Trophoblast cell (in vitro differentiated cells and primary cell): ENCODE measurements around the gene FASN.
A peak's percentile ranks its signal among the peaks of the same experiment; 100 is the strongest.

Experiments used
- DNase-seq, 2 donors: peaks; one replicate each; pipeline ENCODE4 v3.0.0-alpha.2; 2016
- H2AFZ ChIP-seq: 2 replicates; pipeline ENCODE4 v1.6.1; 2013; ENCODE audit warnings: low read length, moderate library complexity, mild to moderate bottlenecking; ENCODE audit not compliant: insufficient read depth, poor library complexity
- H2AK5ac ChIP-seq: 2 replicates; pipeline ENCODE4 v1.6.1; 2013; ENCODE audit warnings: mild to moderate bottlenecking, low read length
- H2BK120ac ChIP-seq: 2 replicates; pipeline ENCODE4 v1.6.1; 2013; ENCODE audit warnings: low read length, mild to moderate bottlenecking, moderate library complexity; ENCODE audit not compliant: insufficient read depth, poor library complexity
- H2BK12ac ChIP-seq: 2 replicates; pipeline ENCODE4 v1.6.1; 2013; ENCODE audit warnings: mild to moderate bottlenecking, low read length, moderate library complexity
- H2BK5ac ChIP-seq: 2 replicates; pipeline ENCODE4 v1.6.1; 2013; ENCODE audit warnings: low read length, low read depth, moderate library complexity, mild to moderate bottlenecking; ENCODE audit not compliant: poor library complexity
- H3K14ac ChIP-seq: 2 replicates; pipeline ENCODE4 v1.6.1; 2013; ENCODE audit warnings: mild to moderate bottlenecking, low read length
- H3K18ac ChIP-seq: 2 replicates; pipeline ENCODE4 v1.6.1; 2013; ENCODE audit warnings: mild to moderate bottlenecking, low read length
- H3K23ac ChIP-seq: 2 replicates; pipeline ENCODE4 v1.6.1; 2013; ENCODE audit warnings: low read length
- H3K27ac ChIP-seq: 2 replicates; pipeline ENCODE4 v1.5.1; 2013; ENCODE audit warnings: low read depth, mild to moderate bottlenecking, inconsistent platforms, low read length, moderate library complexity
- H3K27me3 ChIP-seq: 2 replicates; pipeline ENCODE4 v1.6.1; 2013; ENCODE audit warnings: inconsistent platforms, mild to moderate bottlenecking, low read length, moderate library complexity; ENCODE audit not compliant: insufficient read depth
- H3K36me3 ChIP-seq, 2 experiments: 1 replicate in 1 of 2; 2 replicates in 1 of 2; pipeline ENCODE4 v1.6.1; 2013; ENCODE audit warnings: low read length in 2 of 2, mild to moderate bottlenecking in 2 of 2, moderate library complexity in 1 of 2; ENCODE audit not compliant: insufficient read depth in 2 of 2, control insufficient read depth in 1 of 2
- H3K4ac ChIP-seq: 2 replicates; pipeline ENCODE4 v1.6.1; 2013; ENCODE audit warnings: low read depth, mild to moderate bottlenecking, low read length, moderate library complexity
- H3K4me1 ChIP-seq, 2 experiments: 1 replicate in 1 of 2; 2 replicates in 1 of 2; pipeline ENCODE4 v1.6.1; 2013; ENCODE audit warnings: low read length in 2 of 2, mild to moderate bottlenecking in 2 of 2, moderate library complexity in 1 of 2; ENCODE audit not compliant: insufficient read depth in 2 of 2, control insufficient read depth in 1 of 2
- H3K4me2 ChIP-seq: 2 replicates; pipeline ENCODE4 v1.6.1; 2013; ENCODE audit warnings: inconsistent platforms, mild to moderate bottlenecking, low read length, moderate library complexity
- H3K4me3 ChIP-seq: 2 replicates; pipeline ENCODE4 v1.5.1; 2013; ENCODE audit warnings: mild to moderate bottlenecking, low read depth, low read length, inconsistent platforms
- H3K79me1 ChIP-seq: one replicate; pipeline ENCODE4 v1.6.1; 2013; ENCODE audit warnings: low read length
- H3K79me2 ChIP-seq: 2 replicates; pipeline ENCODE4 v1.6.1; 2013; ENCODE audit warnings: low read length, mild to moderate bottlenecking; ENCODE audit not compliant: control insufficient read depth, insufficient read depth, poor library complexity
- H3K9ac ChIP-seq: 2 replicates; pipeline ENCODE4 v1.6.1; 2013; ENCODE audit warnings: mild to moderate bottlenecking, low read length
- H3K9me3 ChIP-seq: 2 replicates; pipeline ENCODE4 v1.6.1; 2013; ENCODE audit warnings: low read depth, mild to moderate bottlenecking, control low read depth, inconsistent platforms, low read length; ENCODE audit not compliant: insufficient read depth
- H4K12ac ChIP-seq: 2 replicates; pipeline ENCODE4 v1.6.1; 2013; ENCODE audit warnings: low read depth, mild to moderate bottlenecking, low read length, moderate library complexity
- H4K8ac ChIP-seq: 2 replicates; pipeline ENCODE4 v1.6.1; 2013; ENCODE audit warnings: low read depth, mild to moderate bottlenecking, low read length, moderate library complexity
- H4K91ac ChIP-seq: one replicate; pipeline ENCODE4 v1.6.1; 2013; ENCODE audit warnings: low read depth, mild to moderate bottlenecking, low read length, moderate library complexity
- WGBS: extraction: QIAGEN DNeasy Blood & Tissue Kit; methylation state at CpG from one replicate; pipeline ENCODE4 v1.1.7; 2013; ENCODE audit warnings: missing lambda C conversion rate; ENCODE audit not compliant: insufficient read length, insufficient coverage; ENCODE audit errors: extremely low coverage; 5-methylcytosine and 5-hydroxymethylcytosine counted together

FASN gene

DNA sequence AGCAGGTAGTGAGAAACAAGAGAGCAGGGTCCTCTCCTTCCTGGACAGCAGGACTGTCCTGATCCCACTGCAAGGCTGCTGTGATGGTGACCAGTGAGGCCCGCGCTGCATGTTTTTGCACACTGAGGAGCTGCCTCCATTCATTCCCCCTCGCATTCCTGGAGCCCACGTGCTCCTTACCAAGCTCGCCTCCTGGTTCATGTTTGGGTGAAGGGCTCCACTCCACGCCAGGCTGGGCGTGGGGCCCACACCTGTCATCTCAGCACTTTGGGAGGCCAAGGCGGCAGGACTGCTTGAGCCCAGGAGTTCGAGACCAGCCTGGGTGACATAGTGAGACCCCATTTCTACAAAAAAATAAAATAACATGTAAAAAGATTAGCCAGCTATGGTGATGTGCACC is 15.4 kb upstream of the FASN start:
- H3K18ac ChIP-seq: no peak overlapping the region
- H3K4me2 ChIP-seq: no peak overlapping the region
- H3K23ac ChIP-seq: no peak overlapping the region
- peaks cover 13 to 14% of the 10 kb centered on the region in 2 experiments for H3K36me3 ChIP-seq
- H3K4ac ChIP-seq: no peak overlapping the region
- no peaks in the 10 kb centered on the region for H3K79me1 ChIP-seq
- WGBS: no CpG with 5 or more reads among the region's 9 CpGs
- H3K27me3 ChIP-seq: no peaks in the 10 kb centered on the region
- peaks cover 7 to 9% of the 10 kb centered on the region in 2 experiments for H3K4me1 ChIP-seq
- no peak overlapping the region for H2BK120ac ChIP-seq
- H3K14ac ChIP-seq: no peak overlapping the region
- H3K9me3 ChIP-seq: no peaks in the 10 kb centered on the region
- H2BK12ac ChIP-seq: no peak overlapping the region
- no peak overlapping the region for H3K9ac ChIP-seq
- H3K79me2 ChIP-seq: no peaks in the 10 kb centered on the region
- H2BK5ac ChIP-seq: no peak overlapping the region
- H3K27ac ChIP-seq: no peak overlapping the region
- H2AK5ac ChIP-seq: no peak overlapping the region
- H2AFZ ChIP-seq: no peak overlapping the region
- H4K8ac ChIP-seq: no peak overlapping the region
- no peak overlapping the region for H4K91ac ChIP-seq
- no peak overlapping the region for H3K4me3 ChIP-seq
- no peak for DNase-seq
- no peak overlapping the region for H4K12ac ChIP-seq

DNA sequence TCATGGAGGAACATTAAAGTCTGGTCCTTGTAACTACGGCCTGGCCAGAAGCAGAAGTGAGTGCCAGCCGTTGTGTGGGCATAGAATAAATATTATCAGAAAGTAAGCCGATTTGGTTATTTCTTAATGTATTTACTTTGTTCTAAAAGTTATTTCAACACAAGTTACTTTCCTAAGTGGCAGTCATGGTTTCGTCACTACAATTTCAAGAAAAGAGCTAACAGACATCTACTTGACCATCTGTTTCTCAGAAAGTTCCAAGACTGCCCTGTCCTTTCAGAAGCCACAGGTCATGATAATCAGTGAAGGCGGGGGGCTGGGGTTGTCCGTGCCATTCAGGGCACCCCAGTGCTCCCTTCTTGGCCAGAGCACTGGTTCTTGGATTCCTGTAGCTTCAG is 14.9 kb upstream of the FASN start:
- Histone ChIP-seq H2AFZ (no peak overlapping the region), H4K12ac (no peak overlapping the region), H3K4me1 (peaks cover 5 to 7% of the 10 kb centered on the region in 2 experiments), H3K9me3 (no peaks in the 10 kb centered on the region), H3K4me2 (no peak overlapping the region), H3K4me3 (no peak overlapping the region), H3K23ac (no peak overlapping the region), H3K18ac (no peak overlapping the region), H3K27me3 (no peaks in the 10 kb centered on the region), H3K79me1 (no peaks in the 10 kb centered on the region), H2AK5ac (no peak overlapping the region), H2BK5ac (no peak overlapping the region), H3K27ac (no peak overlapping the region), H2BK12ac (no peak overlapping the region), H4K91ac (no peak overlapping the region), H3K4ac (no peak overlapping the region), H3K36me3 (peaks cover 13 to 14% of the 10 kb centered on the region in 2 experiments), H3K14ac (no peak overlapping the region), H3K79me2 (no peaks in the 10 kb centered on the region), H3K9ac (no peak overlapping the region), H4K8ac (no peak overlapping the region), H2BK120ac (no peak overlapping the region)
- DNase-seq: no peak
- WGBS: no CpG with 5 or more reads among the region's 6 CpGs

DNA sequence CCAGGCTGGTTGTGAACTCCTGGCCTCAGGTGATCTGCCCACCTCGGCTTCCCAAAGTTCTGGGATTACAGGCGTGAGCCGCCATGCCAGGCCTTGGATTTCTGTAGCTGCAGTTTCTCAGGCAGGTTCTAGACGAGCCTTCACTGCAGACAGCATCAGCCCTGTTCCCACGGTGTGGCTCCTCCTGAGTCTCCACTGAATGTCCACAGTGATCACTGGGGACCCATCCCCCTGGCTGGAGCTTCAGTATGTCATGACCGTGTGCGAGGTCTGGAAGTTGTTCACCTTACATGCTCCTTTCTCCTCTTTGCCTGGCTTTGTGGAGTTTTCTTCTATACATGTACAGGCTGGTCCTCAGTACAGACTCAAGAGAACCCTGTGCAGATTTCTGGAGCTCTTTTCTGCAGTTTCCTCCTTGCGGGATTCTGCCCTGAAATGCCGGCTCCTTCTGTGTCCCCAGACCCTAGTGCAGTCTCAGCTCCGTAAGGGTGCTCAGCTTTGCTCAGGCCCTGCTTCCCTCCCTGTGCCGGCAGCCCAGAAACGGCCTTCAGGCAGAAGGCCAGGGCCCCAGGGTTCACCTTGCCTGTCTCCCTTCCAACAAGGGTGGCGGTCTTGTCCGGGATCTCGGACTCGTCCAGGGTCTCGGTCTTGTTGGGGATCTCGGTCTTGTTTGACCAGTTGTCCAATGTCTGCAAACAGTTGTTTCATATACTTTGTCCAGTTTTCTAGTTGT is 14.3 kb upstream of the FASN start:
- Histone ChIP-seq H3K9me3 (no peaks in the 10 kb centered on the region), H3K9ac (no peak overlapping the region), H3K18ac (no peak overlapping the region), H3K79me1 (no peaks in the 10 kb centered on the region), H3K79me2 (no peaks in the 10 kb centered on the region), H2BK12ac (no peak overlapping the region), H2BK120ac (no peak overlapping the region), H2AK5ac (no peak overlapping the region), H3K4me2 (no peak overlapping the region), H3K4me1 (peaks cover 3% of the 10 kb centered on the region in 2 experiments), H4K12ac (no peak overlapping the region), H3K4ac (no peak overlapping the region), H3K23ac (no peak overlapping the region), H3K27ac (no peak overlapping the region), H2BK5ac (no peak overlapping the region), H3K36me3 (peaks cover 13 to 14% of the 10 kb centered on the region in 2 experiments), H3K27me3 (no peaks in the 10 kb centered on the region), H3K14ac (no peak overlapping the region), H4K8ac (no peak overlapping the region), H4K91ac (no peak overlapping the region), H3K4me3 (no peak overlapping the region), H2AFZ (no peak overlapping the region)
- no peak for DNase-seq
- no CpG with 5 or more reads among the region's 18 CpGs for WGBS

DNA sequence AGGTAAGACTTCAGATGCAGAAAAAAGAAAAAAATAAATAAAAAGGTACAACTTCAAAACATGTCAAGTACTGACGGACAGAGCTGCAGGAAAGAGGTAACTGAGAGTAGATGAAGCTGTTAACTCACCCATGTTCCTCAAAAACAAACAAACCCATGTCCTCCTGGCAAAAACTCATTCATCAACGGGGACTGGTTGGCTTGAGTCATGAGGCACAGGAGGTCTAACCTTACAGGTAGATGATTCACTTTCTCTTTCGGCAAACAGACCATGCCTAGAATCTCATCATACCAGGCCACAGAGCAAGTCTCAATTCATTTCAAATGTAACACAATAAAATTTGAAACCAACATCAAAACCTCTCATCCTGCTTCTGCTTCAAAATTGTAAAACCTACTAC is 12.3 kb upstream of the FASN start:
- no peak overlapping the region for H4K12ac ChIP-seq
- H3K18ac ChIP-seq: no peak overlapping the region
- no peak overlapping the region for H3K4me2 ChIP-seq
- H3K27me3 ChIP-seq: no peaks in the 10 kb centered on the region
- no peaks in the 10 kb centered on the region for H3K79me2 ChIP-seq
- no peak overlapping the region for H3K14ac ChIP-seq
- no CpG with 5 or more reads among the region's 3 CpGs for WGBS
- no peak overlapping the region for H4K91ac ChIP-seq
- no peak overlapping the region for H2BK120ac ChIP-seq
- no peak overlapping the region for H3K4me3 ChIP-seq
- no peak overlapping the region for H3K9ac ChIP-seq
- H3K9me3 ChIP-seq: no peaks in the 10 kb centered on the region
- H2AK5ac ChIP-seq: no peak overlapping the region
- peaks cover 13 to 14% of the 10 kb centered on the region in 2 experiments for H3K36me3 ChIP-seq
- no peak overlapping the region for H3K23ac ChIP-seq
- H4K8ac ChIP-seq: no peak overlapping the region
- DNase-seq: peak in 1 of 2 donors; percentile 61
- no peak overlapping the region for H2AFZ ChIP-seq
- H3K27ac ChIP-seq: no peak overlapping the region
- H3K4ac ChIP-seq: no peak overlapping the region
- peaks cover 8% of the 10 kb centered on the region for H3K79me1 ChIP-seq
- H2BK12ac ChIP-seq: no peak overlapping the region
- no peak overlapping the region for H2BK5ac ChIP-seq
- H3K4me1 ChIP-seq: peaks cover 17 to 18% of the 10 kb centered on the region in 2 experiments
